Spleen (tissue), 11 donors: ENCODE data around the gene PHETA1. TPM values are rescaled to one million over a fixed set of nuclear protein-coding genes. Genes with fewer than 3 reads are reported as not detected.

Experiments
- DNase-seq: peaks from one replicate; pipeline ENCODE4 v3.0.0-alpha.2; 2020
- H3K27ac ChIP-seq, 8 donors: fragments of 200-600 bp; sonication (generic) in 7 of 8; 1 replicate in 4 of 8; 2 replicates in 4 of 8; pipeline versions ENCODE4 v1.5.0 to v1.8.0; 2016 to 2021; ENCODE audit warnings: inconsistent platforms in 4 of 8, mild to moderate bottlenecking in 4 of 8, moderate library complexity in 1 of 8
- H3K27me3 ChIP-seq, 7 donors: fragments of 200-600 bp; sonication (generic) in 6 of 7; replicated peaks in 1 of 7; 1 replicate in 4 of 7; 2 replicates in 3 of 7; pipeline versions ENCODE4 v1.5.0 to v1.8.0; 2016 to 2021; ENCODE audit warnings: inconsistent platforms in 3 of 7, mild to moderate bottlenecking in 1 of 7
- H3K36me3 ChIP-seq, 6 donors: fragments of 200-600 bp; sonication (generic) in 5 of 6; 1 replicate in 4 of 6; 2 replicates in 2 of 6; pipeline versions ENCODE4 v1.5.0 to v1.8.0; 2016 to 2021; ENCODE audit warnings: inconsistent platforms in 2 of 6
- H3K4me1 ChIP-seq, 6 donors: fragments of 200-600 bp; sonication (generic) in 5 of 6; 1 replicate in 3 of 6; 2 replicates in 3 of 6; pipeline versions ENCODE4 v1.5.0 to v1.8.0; 2016 to 2021; ENCODE audit warnings: inconsistent platforms in 3 of 6
- H3K4me3 ChIP-seq, 8 donors: fragments of 200-600 bp; sonication (generic) in 7 of 8; 1 replicate in 4 of 8; 2 replicates in 4 of 8; pipeline versions ENCODE4 v1.5.0 to v1.8.0; 2016 to 2021; ENCODE audit warnings: inconsistent platforms in 4 of 8, mild to moderate bottlenecking in 4 of 8, moderate library complexity in 2 of 8
- H3K9me3 ChIP-seq, 8 donors: fragments of 200-600 bp; sonication (generic) in 7 of 8; 1 replicate in 4 of 8; 2 replicates in 4 of 8; pipeline versions ENCODE4 v1.5.0 to v1.8.0; 2016 to 2021; ENCODE audit warnings: inconsistent platforms in 4 of 8
- CTCF ChIP-seq, 11 experiments: fragments of 200-600 bp in 7 of 11; fragments of 450-650 bp in 4 of 11; sonication (generic) in 4 of 11; IDR thresholded peaks in 8 of 11; conservative IDR thresholded peaks in 3 of 11; 1 replicate in 7 of 11; 2 replicates in 4 of 11; pipeline versions ENCODE4 v1.4.0 to v1.8.0; 2016 to 2021; ENCODE audit warnings: antibody characterized with exemption in 11 of 11, inconsistent platforms in 4 of 11, mild to moderate bottlenecking in 1 of 11
- POLR2A ChIP-seq, 3 donors: fragments of 450-650 bp; IDR thresholded peaks; one replicate each; pipeline ENCODE4 v1.5.1; 2017; ENCODE audit warnings: antibody characterized with exemption in 3 of 3, mild to moderate bottlenecking in 1 of 3
- POLR2AphosphoS5 ChIP-seq, 3 donors: sonication (generic); formaldehyde crosslinking; IDR thresholded peaks; one replicate each; pipeline ENCODE4 v1.5.1; 2017; ENCODE audit warnings: antibody characterized with exemption in 3 of 3
- WGBS, 5 donors: extraction: QIAGEN DNeasy Blood & Tissue Kit in 3 of 5; methylation state at CpG; one replicate each; pipeline versions ENCODE4 v1.1.5 to v1.1.7; 2013 to 2018; 5-methylcytosine and 5-hydroxymethylcytosine counted together
- intact Hi-C: fragments of 100-400 bp; cut with DNase I; formaldehyde crosslinking; loops from one replicate; pipeline ENCODE4 v1.15.0; 2023; ENCODE audit warnings: low total_unique reads
- polyA plus RNA-seq, 3 donors: library from polyadenylated mRNA; stranded (reverse); fragments of 200-250 nt; gene quantifications; one replicate each; pipeline ENCODE4 v1.2.1, GENCODE V29; 2013
- total RNA-seq, 7 donors: library from RNA; depleted of rRNA in 3 of 7; stranded (reverse); fragments of >200 nt in 3 of 7; fragmentation: NEBNext Ultra II Directional in 4 of 7; extraction: Animal tissue kit (Norgen Biotek cat#: 25700) in 4 of 7; gene quantifications; one replicate each; pipeline versions ENCODE4 v1.1.0 to v1.2.1, GENCODE V29; 2016 to 2021
- donor health status: healthy with polysubstance abuse.
- donor health status: DM: no; HTN: no; CAD: no; lungs with moderate emphysema.
- donor health status: DM: no; HTN: no; CAD: no.
- donor health status: Bipolar disorder and iron deficiency.
- donor health status: healthy.
- donor health status: DM: no; HTN: no; CAD: no.
- donor health status: DM: yes; HTN: yes; CAD: no.

PHETA1 gene
- total and polyA plus RNA-seq, 10 donors, result 4.9 to 39.7 (median 20.0) TPM

- intact Hi-C loops, result no loop called here
- Histone ChIP-seq H3K4me3 (peak overlapping the region; percentile 67 to 96 (median 86)), H3K27me3 (no peaks in the 10 kb centered on the region), H3K36me3 (peaks cover 0 to 5% (median 0%) of the 10 kb centered on the region in 6 donors), H3K9me3 (no peaks in the 10 kb centered on the region), H3K4me1 (peaks cover 76 to 91% (median 84%) of the 10 kb centered on the region in 6 donors), H3K27ac (peak overlapping the region; percentile 94 to 99 (median 98))
- DNase-seq, result peak; percentile 91
- WGBS, 5 donors, result 1 to 3% (median 2%) methylated on average over 26 to 34 of the region's 34 CpGs
- TF ChIP-seq POLR2AphosphoS5 (IDR thresholded peaks at IDR 0.05), result peak; percentile 73 to 84 (median 79)
- TF ChIP-seq POLR2A (IDR thresholded peaks at IDR 0.05), result no peak
Measured at GRCh38 chr12:111406474-111407376, 37.8 kb upstream of the PHETA1 start.

GRCh38 chr12:111405859-111406473, 37.1 kb upstream of the PHETA1 start, which contains the start of gene SH2B3:
TSS of gene SH2B3 (plus strand) at chr12:111405923. CDS start at chr12:111418146, 12,223 bp downstream.
- intact Hi-C loops, result no loop called here
- Histone ChIP-seq H3K4me1 (peaks cover 68 to 87% (median 76%) of the 10 kb centered on the region in 6 donors), H3K9me3 (no peaks in the 10 kb centered on the region), H3K4me3 (peak within 1 kb of the TSS; percentile 67 to 96 (median 86)), H3K36me3 (peaks cover 0 to 5% (median 0%) of the 10 kb centered on the region in 6 donors), H3K27me3 (no peaks in the 10 kb centered on the region), H3K27ac (peak within 1 kb of the TSS; percentile 94 to 99 (median 98))
- peak; percentile 62 to 75 (median 68) for TF ChIP-seq POLR2AphosphoS5 (IDR thresholded peaks at IDR 0.05)
- TF ChIP-seq POLR2A (IDR thresholded peaks at IDR 0.05), result peak in 1 of 3 donors; percentile 59
- TF ChIP-seq CTCF (IDR thresholded peaks at IDR 0.05 in 8 of 11, conservative IDR thresholded peaks at IDR 0.05 in 3 of 11), result no peak
- no peak for DNase-seq
- WGBS, 5 donors, result 0 to 1% (median 0%) methylated on average over 4 to 80 of the region's 80 CpGs

- Histone ChIP-seq H3K4me3 (peak overlapping the region; percentile 67 to 96 (median 86)), H3K27ac (peak overlapping the region; percentile 94 to 99 (median 98)), H3K4me1 (peaks cover 62 to 83% (median 70%) of the 10 kb centered on the region in 6 donors), H3K27me3 (no peaks in the 10 kb centered on the region), H3K36me3 (no peaks in the 10 kb centered on the region), H3K9me3 (no peaks in the 10 kb centered on the region)
- intact Hi-C loops, result no loop called here
- peak; percentile 99 for DNase-seq
- WGBS, 5 donors, result 0 to 1% (median 1%) methylated on average over 30 to 59 of the region's 59 CpGs
- TF ChIP-seq POLR2A (IDR thresholded peaks at IDR 0.05) (no peak), POLR2AphosphoS5 (IDR thresholded peaks at IDR 0.05) (peak; percentile 50 to 81 (median 76)), CTCF (IDR thresholded peaks at IDR 0.05 in 8 of 11, conservative IDR thresholded peaks at IDR 0.05 in 3 of 11) (peak; percentile 49 to 98 (median 85))
Measured at GRCh38 chr12:111405149-111405858, 36.4 kb upstream of the PHETA1 start.
